Cardiac septum (tissue), 1 donor: ENCODE data around the gene MOB2. TPM values are rescaled to one million over a fixed set of nuclear protein-coding genes. Genes with fewer than 3 reads are reported as not detected.

Source experiments
- DNase-seq: peaks from one replicate; pipeline ENCODE4 v3.0.0-alpha.2; 2020; ENCODE audit warnings: low spot score
- intact Hi-C: fragments of 100-400 bp; cut with DNase I; formaldehyde crosslinking; loops from one replicate; pipeline ENCODE4 v1.14.0; 2022
- total RNA-seq: library from RNA; stranded (reverse); fragmentation: NEBNext Ultra II Directional; extraction: Animal tissue kit (Norgen Biotek cat#: 25700); gene quantifications from one replicate; pipeline ENCODE4 v1.2.1, GENCODE V29; 2021
- donor health status: DM: no; HTN: no; CAD: no.

Gene MOB2
- total RNA-seq, 1 donor from 2014 or later, result 48.5 TPM

DNA sequence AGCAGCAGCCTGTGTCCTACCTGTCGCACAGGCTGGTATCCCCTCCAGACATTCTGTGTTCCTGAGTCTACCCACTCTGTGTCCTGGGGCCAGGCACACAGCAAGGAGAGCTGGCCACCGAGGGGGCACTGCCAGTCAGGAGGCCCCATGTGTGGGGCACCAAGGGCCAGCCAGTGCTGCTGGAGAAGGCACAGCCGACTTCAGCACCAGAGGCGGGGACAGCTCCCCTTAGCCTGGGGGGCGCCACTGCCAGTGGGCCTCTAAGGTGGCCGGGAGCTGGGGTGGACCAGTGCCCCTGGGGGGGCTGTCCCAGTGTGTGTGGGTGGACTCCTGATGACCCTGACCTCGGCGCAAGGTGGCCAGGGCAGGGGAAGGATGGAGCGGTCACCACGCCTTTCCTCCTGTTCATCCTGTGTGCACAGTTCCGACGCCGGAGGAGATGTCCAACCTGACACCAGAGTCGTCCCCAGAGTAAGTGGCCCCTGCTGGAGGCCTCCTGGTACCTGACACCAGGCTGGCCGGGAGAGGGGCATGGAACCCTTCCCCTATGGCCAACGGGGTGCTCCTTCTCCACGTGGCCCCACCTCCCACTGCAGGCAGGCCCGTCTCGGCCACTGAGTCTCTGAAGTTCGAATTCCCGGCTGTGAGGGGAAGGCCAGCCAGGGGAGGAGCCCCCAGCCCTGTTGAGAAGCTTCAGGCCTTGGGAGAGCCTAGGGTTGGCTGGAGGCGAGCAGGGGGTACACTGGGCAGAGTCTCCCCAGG is 35.4 kb downstream of the MOB2 start:
- intact Hi-C loops, result no loop called here
- no peak for DNase-seq

- intact Hi-C loops, result no loop called here
- DNase-seq, result no peak
These were observed 36.2 kb downstream of the MOB2 start for GRCh38 chr11:1450344-1450875.

DNA sequence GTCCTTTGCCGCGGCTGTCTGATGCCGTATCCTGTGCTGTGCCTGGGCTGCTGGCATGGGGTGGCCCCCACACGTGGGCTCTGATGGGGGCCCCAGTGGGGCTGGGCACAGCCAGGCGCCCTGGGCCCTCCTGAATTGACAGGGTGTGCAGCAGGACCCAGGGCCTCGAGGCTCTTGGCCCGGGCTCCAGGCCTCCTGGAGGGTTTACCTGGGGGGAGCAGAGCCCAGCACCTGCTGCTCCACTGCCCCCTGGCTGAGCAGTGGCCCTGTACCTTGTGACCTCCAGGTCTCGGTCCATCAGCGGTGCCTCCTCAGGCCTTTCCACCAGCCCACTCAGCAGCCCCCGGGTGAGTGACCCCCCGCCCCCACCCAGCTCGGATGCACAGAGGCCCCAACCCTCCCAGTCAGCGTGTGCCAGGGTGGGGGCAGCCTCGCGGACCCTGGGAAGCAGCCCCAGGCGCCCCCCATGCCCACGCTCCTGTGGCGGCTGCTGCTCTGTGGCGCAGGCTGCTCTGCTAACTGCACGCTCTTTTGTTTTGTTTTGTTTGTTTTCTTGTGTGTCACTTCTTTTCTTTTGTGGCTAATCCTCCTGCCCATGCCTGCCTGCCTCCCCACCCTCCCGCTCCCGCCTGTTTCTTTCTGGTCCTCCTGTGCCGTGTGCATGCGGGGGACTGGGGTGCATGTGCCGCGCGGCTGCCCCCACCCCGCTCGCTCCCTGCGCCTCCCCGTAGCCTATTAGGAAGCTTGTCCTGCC is 36.9 kb downstream of the MOB2 start:
- intact Hi-C loops, result no loop called here
- DNase-seq, result no peak

DNA sequence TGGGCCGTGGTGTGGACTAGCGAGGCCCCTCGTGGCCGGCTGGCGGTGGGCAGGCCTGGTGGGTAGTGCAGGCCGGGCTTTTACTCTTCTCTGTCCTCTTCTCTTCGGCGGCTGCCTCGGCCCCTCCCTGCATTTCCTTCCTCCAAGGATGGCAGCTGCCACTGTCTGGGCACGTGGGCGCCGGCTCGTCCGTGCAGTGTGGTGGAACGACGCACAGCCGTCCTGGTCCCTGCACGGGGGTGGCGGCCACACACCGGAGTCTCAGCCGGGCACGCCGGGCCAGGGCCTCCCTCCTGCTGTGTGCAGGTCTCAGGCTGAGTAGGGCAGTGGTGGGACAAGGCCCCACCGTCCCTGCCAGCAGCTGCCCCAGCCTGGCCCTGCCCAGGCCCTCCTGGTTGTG is 37.7 kb downstream of the MOB2 start:
- intact Hi-C loops, result no loop called here
- no peak for DNase-seq

DNA sequence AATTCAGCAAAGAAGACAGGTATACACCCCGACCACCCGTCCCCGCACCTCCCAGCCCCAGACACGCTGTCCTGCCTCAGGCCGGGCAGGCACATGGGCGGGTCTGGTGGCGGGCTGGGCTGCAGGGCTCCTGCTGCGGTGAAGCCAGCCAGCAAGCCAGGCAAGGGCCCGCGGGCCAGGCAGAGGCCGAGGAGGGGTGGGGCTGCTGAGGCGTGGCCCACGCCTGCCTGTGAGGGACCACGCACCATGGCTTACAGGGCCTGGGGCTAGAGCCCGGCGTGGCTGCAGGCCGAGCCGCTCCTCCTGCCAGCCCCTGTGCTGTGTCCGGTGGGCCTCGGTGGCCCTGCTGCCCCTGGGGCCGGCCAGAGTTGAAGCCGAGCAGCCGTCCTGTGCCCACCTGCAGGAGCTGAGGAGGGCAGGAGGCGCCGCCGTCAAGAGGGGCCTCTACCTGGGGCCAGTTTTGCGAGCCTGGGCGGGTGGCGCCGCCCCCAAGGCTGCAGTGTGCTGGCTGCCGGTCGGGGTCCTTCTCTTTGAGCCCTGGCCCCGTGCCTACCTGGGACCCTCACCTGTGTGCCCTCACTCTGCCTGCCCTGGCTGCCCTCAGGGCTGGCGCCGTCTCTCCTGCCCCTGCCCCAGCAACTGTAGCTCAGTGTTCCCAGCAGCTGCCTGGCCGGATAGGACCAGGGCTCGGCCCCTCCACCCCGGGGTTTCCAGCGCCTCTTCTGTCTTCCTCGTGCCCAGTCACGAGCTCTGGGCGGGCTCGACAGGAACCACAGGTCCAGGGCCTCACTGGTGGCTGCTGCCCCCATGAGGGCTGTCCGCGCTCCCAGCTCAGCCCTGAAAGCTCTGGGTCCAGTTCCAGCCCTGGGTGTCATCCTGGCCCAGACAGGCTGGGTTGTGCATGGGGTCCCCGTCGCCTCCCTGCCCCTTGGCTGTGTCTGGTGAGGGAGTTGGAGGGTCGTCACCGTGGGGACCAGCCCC is 38.4 kb downstream of the MOB2 start:
- DNase-seq, result no peak
- intact Hi-C loops, result no loop called here

DNA sequence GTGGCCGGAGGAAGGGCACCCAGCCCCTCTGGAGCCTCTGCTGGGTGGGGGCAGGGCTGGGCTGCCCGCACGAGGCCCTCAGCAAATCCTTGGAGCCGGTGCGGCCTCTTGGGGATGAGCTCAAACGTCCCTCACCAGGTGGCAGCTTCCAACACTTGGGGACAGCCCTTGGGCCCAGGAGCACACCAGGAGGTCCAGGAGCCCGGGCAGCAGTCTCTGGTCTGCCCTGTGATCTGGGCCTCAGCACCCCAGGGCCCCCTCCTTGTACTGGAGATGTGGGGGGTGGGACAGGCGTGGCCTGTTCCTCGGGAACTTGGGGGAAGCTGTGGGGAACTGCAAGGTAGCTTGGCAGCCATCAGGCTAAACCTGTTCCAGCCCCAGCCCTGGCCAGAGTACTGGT is 40.0 kb downstream of the MOB2 start:
- no peak for DNase-seq
- intact Hi-C loops, result no loop called here

- intact Hi-C loops, result no loop called here
- no peak for DNase-seq
These were observed 40.7 kb downstream of the MOB2 start for GRCh38 chr11:1445741-1446445.

GRCh38 chr11:1444823-1445422 is 41.7 kb downstream of the MOB2 start:
- no peak for DNase-seq
- intact Hi-C loops, result no loop called here

DNA sequence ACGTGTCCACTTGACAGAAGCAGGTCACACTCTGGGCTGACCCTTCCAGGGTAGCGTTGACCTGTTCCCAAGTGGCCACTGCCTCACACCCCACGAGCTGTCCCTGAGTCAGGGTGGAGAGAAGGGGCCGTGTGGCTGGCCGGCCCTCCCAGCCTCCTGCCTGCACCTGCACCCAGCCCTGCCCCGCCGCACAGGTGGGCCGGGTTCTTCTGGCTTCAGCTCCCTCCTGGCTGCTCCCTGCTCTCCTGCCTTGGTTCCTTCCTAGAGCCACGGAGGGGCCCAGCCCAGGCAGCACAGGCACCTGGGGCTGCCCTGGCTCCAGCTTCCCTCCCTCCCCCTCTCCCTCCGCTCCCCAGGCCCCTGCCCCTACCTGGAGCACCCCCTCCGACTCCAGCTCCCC is 42.3 kb downstream of the MOB2 start:
- no peak for DNase-seq
- intact Hi-C loops, result no loop called here

- DNase-seq, result no peak
- intact Hi-C loops, result no loop called here
These were observed 42.8 kb downstream of the MOB2 start for GRCh38 chr11:1443737-1444136.

- intact Hi-C loops, result no loop called here
- no peak for DNase-seq
These were observed 43.7 kb downstream of the MOB2 start for GRCh38 chr11:1442807-1443366.

DNA sequence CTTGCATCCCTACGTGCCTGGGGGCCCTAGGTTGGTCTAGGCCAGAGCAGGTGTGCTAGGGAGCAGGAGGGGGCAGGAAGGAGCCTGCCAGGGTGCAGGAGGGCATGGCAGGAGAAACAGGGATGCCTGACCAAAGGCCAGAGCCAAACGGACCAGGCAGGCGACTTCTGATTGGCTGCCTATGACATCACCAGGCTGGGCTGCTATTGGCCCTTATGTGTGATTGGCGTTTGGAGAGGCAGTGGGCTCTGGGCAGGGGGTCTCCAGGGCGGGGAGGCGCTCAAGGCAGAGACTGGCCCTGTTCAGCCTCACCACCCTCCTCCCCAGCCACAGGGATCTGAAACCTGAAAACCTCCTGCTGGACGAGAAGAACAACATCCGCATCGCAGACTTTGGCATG is 44.4 kb downstream of the MOB2 start:
- intact Hi-C loops, result no loop called here
- no peak for DNase-seq

DNA sequence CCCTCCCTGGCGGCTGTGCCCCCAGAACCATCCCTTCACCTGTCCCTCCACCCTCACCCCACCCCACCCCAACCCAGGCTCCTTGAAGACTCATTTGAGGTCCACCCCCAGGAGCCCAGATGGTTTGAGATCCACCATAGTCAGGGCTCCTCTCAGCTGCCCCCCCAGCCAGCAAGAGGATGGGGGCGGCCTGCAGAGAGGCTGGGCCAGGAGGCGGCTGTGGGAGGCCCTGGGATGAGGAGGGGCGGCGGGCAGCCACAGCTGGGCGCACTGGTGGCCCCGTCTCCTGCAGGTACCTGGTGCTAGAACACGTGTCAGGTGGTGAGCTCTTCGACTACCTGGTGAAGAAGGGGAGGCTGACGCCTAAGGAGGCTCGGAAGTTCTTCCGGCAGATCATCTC is 46.1 kb downstream of the MOB2 start:
- DNase-seq, result no peak
- intact Hi-C loops, result no loop called here

- DNase-seq, result no peak
- intact Hi-C loops, result no loop called here
These were observed 46.5 kb downstream of the MOB2 start for GRCh38 chr11:1440066-1440465.

- intact Hi-C loops, result loop anchor here (5.0 kb wide), 1 partner anchor 48 kb away; the partner anchor contains the start of gene MOB2
- DNase-seq, result no peak
These were observed 47.2 kb downstream of the MOB2 start for GRCh38 chr11:1439341-1439740.

GRCh38 chr11:1438967-1439330 is 47.6 kb downstream of the MOB2 start:
- no peak for DNase-seq
- intact Hi-C loops, result loop anchor here (5.0 kb wide), 1 partner anchor 48 kb away; the partner anchor contains the start of gene MOB2

DNA sequence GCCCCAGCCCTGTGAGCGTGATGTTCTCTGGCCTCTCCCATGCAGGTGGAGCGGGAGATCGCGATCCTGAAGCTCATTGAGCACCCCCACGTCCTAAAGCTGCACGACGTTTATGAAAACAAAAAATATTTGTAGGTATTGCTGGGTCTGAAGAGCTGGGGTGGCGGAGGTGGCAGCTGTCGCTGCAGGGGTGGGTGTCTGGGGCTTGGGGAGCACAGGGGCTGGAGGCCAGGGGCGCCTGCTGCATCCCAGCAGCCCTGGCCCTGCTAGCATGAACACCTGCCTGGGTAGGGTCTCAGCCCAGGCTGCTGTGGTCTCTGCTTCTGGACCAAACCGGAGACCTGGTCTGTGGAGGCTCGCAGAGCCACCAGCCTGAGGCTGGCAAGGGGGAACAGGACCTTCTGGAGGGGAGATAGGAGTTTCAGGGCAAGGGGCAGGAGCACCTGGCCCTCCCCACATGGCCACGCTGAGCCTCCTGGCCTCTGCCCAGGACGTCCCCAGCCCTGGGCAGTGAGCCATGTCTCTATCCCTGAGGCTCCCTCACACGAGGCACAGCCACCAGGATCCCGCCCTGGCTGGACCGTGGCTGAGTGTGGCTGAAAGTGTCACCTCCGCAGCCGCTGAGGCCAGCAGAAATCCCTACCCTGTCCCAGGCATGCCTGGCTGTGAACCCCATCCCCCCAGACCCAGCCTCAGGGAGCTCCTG is 48.2 kb downstream of the MOB2 start:
- intact Hi-C loops, result loop anchor here (5.0 kb wide), 1 partner anchor 49 kb away; the partner anchor contains the start of gene MOB2
- no peak for DNase-seq

- peak; percentile 83 for DNase-seq
- intact Hi-C loops, result loop anchor here (5.0 kb wide), 1 partner anchor 50 kb away; the partner anchor contains the start of gene MOB2
These were observed 49.1 kb downstream of the MOB2 start for GRCh38 chr11:1437500-1437899.
